IPS-18c (cell line): ENCODE measurements around the gene SAMSN1.

Experiments
- H3K4me3 ChIP-seq: 2 replicates; pipeline ENCODE4 v1.7.0; 2013; ENCODE audit warnings: low read depth, mild to moderate bottlenecking, low read length, moderate library complexity; ENCODE audit not compliant: insufficient read depth
- H3K9me3 ChIP-seq: one replicate; pipeline ENCODE4 v1.6.1; 2013; ENCODE audit warnings: mild to moderate bottlenecking, low read length, moderate library complexity; ENCODE audit not compliant: control insufficient read depth, insufficient read depth

Gene SAMSN1

GRCh38 chr21:14477841-14478240 lies 68.3 kb downstream of the SAMSN1 start:
- Histone ChIP-seq H3K9me3 (no peaks in the 10 kb centered on the region), H3K4me3 (no peak overlapping the region)

- no peak overlapping the region for H3K4me3 ChIP-seq
- H3K9me3 ChIP-seq, result no peaks in the 10 kb centered on the region
Observed at GRCh38 chr21:14477133-14477532, 69.0 kb downstream of the SAMSN1 start.

- Histone ChIP-seq H3K9me3 (no peaks in the 10 kb centered on the region), H3K4me3 (no peak overlapping the region)
Observed at GRCh38 chr21:14474995-14475394, 71.1 kb downstream of the SAMSN1 start.

- Histone ChIP-seq H3K9me3 (no peaks in the 10 kb centered on the region), H3K4me3 (no peak overlapping the region)
Observed at GRCh38 chr21:14469641-14470040, 76.5 kb downstream of the SAMSN1 start.

- no peaks in the 10 kb centered on the region for H3K9me3 ChIP-seq
- no peak overlapping the region for H3K4me3 ChIP-seq
Observed at GRCh38 chr21:14466715-14467114, 79.4 kb downstream of the SAMSN1 start.

GRCh38 chr21:14457762-14458161 lies 88.4 kb downstream of the SAMSN1 start:
- H3K4me3 ChIP-seq, result no peak overlapping the region
- H3K9me3 ChIP-seq, result no peaks in the 10 kb centered on the region

GRCh38 chr21:14456911-14457310 lies 89.2 kb downstream of the SAMSN1 start:
- Histone ChIP-seq H3K4me3 (no peak overlapping the region), H3K9me3 (no peaks in the 10 kb centered on the region)

GRCh38 chr21:14454016-14455009 lies 91.8 kb downstream of the SAMSN1 start:
- Histone ChIP-seq H3K4me3 (no peak overlapping the region), H3K9me3 (no peaks in the 10 kb centered on the region)

GRCh38 chr21:14453339-14454015 lies 92.6 kb downstream of the SAMSN1 start:
- no peak overlapping the region for H3K4me3 ChIP-seq
- no peaks in the 10 kb centered on the region for H3K9me3 ChIP-seq

GRCh38 chr21:14452727-14453241 lies 93.3 kb downstream of the SAMSN1 start:
- H3K9me3 ChIP-seq, result no peaks in the 10 kb centered on the region
- no peak overlapping the region for H3K4me3 ChIP-seq

- H3K9me3 ChIP-seq, result no peaks in the 10 kb centered on the region
- H3K4me3 ChIP-seq, result no peak overlapping the region
Observed at GRCh38 chr21:14452031-14452726, 93.9 kb downstream of the SAMSN1 start.

GRCh38 chr21:14451546-14451945 lies 94.6 kb downstream of the SAMSN1 start:
- no peak overlapping the region for H3K4me3 ChIP-seq

GRCh38 chr21:14448784-14449183 lies 97.3 kb downstream of the SAMSN1 start:
- H3K9me3 ChIP-seq, result no peaks in the 10 kb centered on the region
- H3K4me3 ChIP-seq, result no peak overlapping the region

More at GRCh38 chr21:14451546-14451945, 94.6 kb downstream of the SAMSN1 start:
- no peaks in the 10 kb centered on the region for H3K9me3 ChIP-seq

GRCh38 chr21:14438211-14438610 lies 107.9 kb downstream of the SAMSN1 start:
- H3K9me3 ChIP-seq, result no peaks in the 10 kb centered on the region
- no peak overlapping the region for H3K4me3 ChIP-seq

- Histone ChIP-seq H3K9me3 (no peaks in the 10 kb centered on the region), H3K4me3 (no peak overlapping the region)
Observed at GRCh38 chr21:14435423-14435822, 110.7 kb downstream of the SAMSN1 start.
